Measurements from ENCODE around the gene TIFAB.

GRCh38 chr5:135480511-135480910, 28.4 kb upstream of the TIFAB start:
- TF ChIP-seq CTCF (IDR thresholded peaks at IDR 0.05) (no peak), POLR2A (IDR thresholded peaks at IDR 0.05; ENCODE audit: low read depth) (no peak), POLR2AphosphoS5 (IDR thresholded peaks at IDR 0.05) (no peak)

Data from esophagus muscularis mucosa (tissue), 3 donors.